ENCODE measurements around the gene CDH20. TPM values are rescaled to one million over a fixed set of nuclear protein-coding genes. Genes with fewer than 3 reads are reported as not detected.

CDH20 gene
- total and polyA plus RNA-seq, 2 donors (not counting 1 experiment from before 2014, with no cell fraction given): 0.24 TPM; not detected in 1

GRCh38 chr18:61556862-61557261 lies 223.6 kb downstream of the CDH20 start:
- Histone ChIP-seq H3K9me3 (ENCODE audit: control insufficient read depth, insufficient read depth, low read depth, low read length) (no peaks in the 10 kb centered on the region), H3K36me3 (ENCODE audit: control insufficient read depth, insufficient read depth, low read length) (no peaks in the 10 kb centered on the region), H3K27ac (ENCODE audit: insufficient read depth, low read length) (no peak overlapping the region), H3K4me1 (ENCODE audit: control insufficient read depth, extremely low read depth, insufficient read depth, low read length) (no peaks in the 10 kb centered on the region), H3K4me3 (replicated peaks in 1 of 4; ENCODE audit: control extremely low read depth in 1 of 4, insufficient read depth in 1 of 4, low read depth in 3 of 4, low read length in 4 of 4) (no peak overlapping the region), H4K20me1 (ENCODE audit: control insufficient read depth, extremely low read depth, insufficient read depth, low read length) (no peaks in the 10 kb centered on the region), H3K27me3 (ENCODE audit: control insufficient read depth, insufficient read depth, low read length) (no peaks in the 10 kb centered on the region), H3K4me2 (ENCODE audit: extremely low read depth, insufficient read depth, low read length) (no peak overlapping the region), H2AFZ (ENCODE audit: low read length) (no peak overlapping the region), H3K79me2 (ENCODE audit: control insufficient read depth, insufficient read depth, low read length) (no peaks in the 10 kb centered on the region), H3K9ac (ENCODE audit: insufficient read depth, low read length) (no peak overlapping the region)
- no peak for DNase-seq (ENCODE audit: low read depth in 2 of 2)
- TF ChIP-seq EZH2 (IDR thresholded peaks at IDR 0.05; ENCODE audit: low read length, missing control alignments) (no peak), CTCF (conservative IDR thresholded peaks at IDR 0.05 in 1 of 2, IDR thresholded peaks at IDR 0.05 in 1 of 2; ENCODE audit: low read depth in 1 of 2, low read length in 2 of 2) (no peak)

DNA sequence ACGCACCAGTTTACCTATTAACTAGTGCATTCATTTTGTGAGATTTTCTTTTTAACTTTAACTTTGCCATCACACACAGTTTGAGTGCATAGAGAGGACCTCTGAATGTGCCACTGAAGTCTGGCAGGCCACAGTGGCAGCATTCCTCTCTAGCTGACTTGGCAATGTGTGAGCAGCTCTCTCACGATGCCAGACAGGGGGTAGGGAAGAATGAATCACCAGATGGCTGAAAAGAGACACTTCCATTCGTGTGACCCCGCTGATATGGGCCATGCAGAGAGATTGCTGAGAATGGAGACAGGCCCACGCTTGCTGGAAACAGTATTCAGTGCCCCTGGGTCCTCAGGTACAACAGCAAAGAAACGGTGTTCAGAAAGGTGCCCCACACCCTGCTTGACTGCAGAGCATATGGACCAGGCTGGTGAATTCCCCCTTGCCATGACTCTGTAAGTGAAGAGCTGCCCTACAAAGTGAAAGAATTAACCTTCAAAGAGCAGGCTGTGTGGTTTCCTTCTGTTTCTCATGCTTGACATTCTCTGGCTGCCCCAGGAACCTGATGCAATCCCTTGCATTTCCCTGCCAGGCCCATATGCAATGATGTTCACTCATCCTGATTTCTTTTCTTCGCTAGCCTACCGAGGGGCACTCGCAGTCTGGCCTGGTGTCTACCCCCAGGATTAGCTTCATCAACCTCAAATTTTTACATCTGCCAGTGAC lies 236.1 kb downstream of the CDH20 start:
- Histone ChIP-seq H4K20me1 (ENCODE audit: control insufficient read depth, extremely low read depth, insufficient read depth, low read length) (no peaks in the 10 kb centered on the region), H3K27ac (ENCODE audit: insufficient read depth, low read length) (peak overlapping the region; percentile 22), H3K79me2 (ENCODE audit: control insufficient read depth, insufficient read depth, low read length) (no peaks in the 10 kb centered on the region), H3K4me2 (ENCODE audit: extremely low read depth, insufficient read depth, low read length) (no peak overlapping the region), H3K4me3 (replicated peaks in 1 of 4; ENCODE audit: control extremely low read depth in 1 of 4, insufficient read depth in 1 of 4, low read depth in 3 of 4, low read length in 4 of 4) (no peak overlapping the region), H3K36me3 (ENCODE audit: control insufficient read depth, insufficient read depth, low read length) (no peaks in the 10 kb centered on the region), H3K9ac (ENCODE audit: insufficient read depth, low read length) (no peak overlapping the region), H3K4me1 (ENCODE audit: control insufficient read depth, extremely low read depth, insufficient read depth, low read length) (no peaks in the 10 kb centered on the region), H3K27me3 (ENCODE audit: control insufficient read depth, insufficient read depth, low read length) (no peaks in the 10 kb centered on the region), H2AFZ (ENCODE audit: low read length) (no peak overlapping the region), H3K9me3 (ENCODE audit: control insufficient read depth, insufficient read depth, low read depth, low read length) (no peaks in the 10 kb centered on the region)
- peak; percentile 76 to 89 for DNase-seq (ENCODE audit: low read depth in 2 of 2)
- TF ChIP-seq CTCF (conservative IDR thresholded peaks at IDR 0.05 in 1 of 2, IDR thresholded peaks at IDR 0.05 in 1 of 2; ENCODE audit: low read depth in 1 of 2, low read length in 2 of 2) (no peak), EZH2 (IDR thresholded peaks at IDR 0.05; ENCODE audit: low read length, missing control alignments) (no peak)

DNA sequence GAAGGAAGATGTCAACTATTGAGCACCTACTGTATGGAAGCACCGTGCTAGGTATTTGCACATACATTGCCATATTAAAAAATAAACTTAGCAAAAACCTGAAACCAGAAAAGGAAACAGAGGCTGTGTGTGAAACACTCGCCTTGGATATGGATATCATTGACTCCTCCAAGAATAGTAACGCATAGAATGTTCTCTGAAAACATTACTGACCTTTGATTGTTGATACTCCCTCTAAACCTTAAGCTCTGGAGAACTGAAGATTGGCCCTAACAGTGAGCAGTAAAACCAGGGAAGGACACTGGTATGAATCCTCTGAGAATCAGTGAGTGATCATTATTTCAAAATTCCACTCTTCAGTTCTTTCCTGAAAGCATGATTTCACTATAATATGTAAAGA lies 236.8 kb downstream of the CDH20 start:
- Histone ChIP-seq H3K4me1 (ENCODE audit: control insufficient read depth, extremely low read depth, insufficient read depth, low read length) (no peaks in the 10 kb centered on the region), H3K9ac (ENCODE audit: insufficient read depth, low read length) (no peak overlapping the region)

More for the DNA sequence above, 236.8 kb downstream of the CDH20 start:
- Histone ChIP-seq H2AFZ (ENCODE audit: low read length) (no peak overlapping the region), H3K27ac (ENCODE audit: insufficient read depth, low read length) (no peak overlapping the region), H3K27me3 (ENCODE audit: control insufficient read depth, insufficient read depth, low read length) (no peaks in the 10 kb centered on the region), H3K36me3 (ENCODE audit: control insufficient read depth, insufficient read depth, low read length) (no peaks in the 10 kb centered on the region), H4K20me1 (ENCODE audit: control insufficient read depth, extremely low read depth, insufficient read depth, low read length) (no peaks in the 10 kb centered on the region), H3K4me3 (replicated peaks in 1 of 4; ENCODE audit: control extremely low read depth in 1 of 4, insufficient read depth in 1 of 4, low read depth in 3 of 4, low read length in 4 of 4) (no peak overlapping the region), H3K79me2 (ENCODE audit: control insufficient read depth, insufficient read depth, low read length) (no peaks in the 10 kb centered on the region), H3K9me3 (ENCODE audit: control insufficient read depth, insufficient read depth, low read depth, low read length) (no peaks in the 10 kb centered on the region), H3K4me2 (ENCODE audit: extremely low read depth, insufficient read depth, low read length) (no peak overlapping the region)
- TF ChIP-seq EZH2 (IDR thresholded peaks at IDR 0.05; ENCODE audit: low read length, missing control alignments): no peak
- no peak for TF ChIP-seq CTCF (conservative IDR thresholded peaks at IDR 0.05 in 1 of 2, IDR thresholded peaks at IDR 0.05 in 1 of 2; ENCODE audit: low read depth in 1 of 2, low read length in 2 of 2)
- DNase-seq (ENCODE audit: low read depth in 2 of 2): no peak

Data from fibroblast of lung (primary cell).